ENCODE results near the gene ZBED2. TPM values are rescaled to one million over a fixed set of nuclear protein-coding genes. Genes with fewer than 3 reads are reported as not detected.

The ZBED2 gene
- total RNA-seq, 1 donor from 2014 or later = not detected

- no peak overlapping the region for H3K4me3 Mint-ChIP-seq (ENCODE audit: unreplicated experiment)
- H3K36me3 Mint-ChIP-seq (ENCODE audit: unreplicated experiment) = no peaks in the 10 kb centered on the region
- no peak overlapping the region for H3K27ac Mint-ChIP-seq (ENCODE audit: unreplicated experiment)
- no peak for DNase-seq (ENCODE audit: extremely low spot score, unreplicated experiment)
- no peaks in the 10 kb centered on the region for H3K9me3 Mint-ChIP-seq (ENCODE audit: unreplicated experiment)
- H3K4me1 Mint-ChIP-seq (ENCODE audit: unreplicated experiment) = peaks cover 41% of the 10 kb centered on the region
- TF ChIP-seq, protein P1, sequence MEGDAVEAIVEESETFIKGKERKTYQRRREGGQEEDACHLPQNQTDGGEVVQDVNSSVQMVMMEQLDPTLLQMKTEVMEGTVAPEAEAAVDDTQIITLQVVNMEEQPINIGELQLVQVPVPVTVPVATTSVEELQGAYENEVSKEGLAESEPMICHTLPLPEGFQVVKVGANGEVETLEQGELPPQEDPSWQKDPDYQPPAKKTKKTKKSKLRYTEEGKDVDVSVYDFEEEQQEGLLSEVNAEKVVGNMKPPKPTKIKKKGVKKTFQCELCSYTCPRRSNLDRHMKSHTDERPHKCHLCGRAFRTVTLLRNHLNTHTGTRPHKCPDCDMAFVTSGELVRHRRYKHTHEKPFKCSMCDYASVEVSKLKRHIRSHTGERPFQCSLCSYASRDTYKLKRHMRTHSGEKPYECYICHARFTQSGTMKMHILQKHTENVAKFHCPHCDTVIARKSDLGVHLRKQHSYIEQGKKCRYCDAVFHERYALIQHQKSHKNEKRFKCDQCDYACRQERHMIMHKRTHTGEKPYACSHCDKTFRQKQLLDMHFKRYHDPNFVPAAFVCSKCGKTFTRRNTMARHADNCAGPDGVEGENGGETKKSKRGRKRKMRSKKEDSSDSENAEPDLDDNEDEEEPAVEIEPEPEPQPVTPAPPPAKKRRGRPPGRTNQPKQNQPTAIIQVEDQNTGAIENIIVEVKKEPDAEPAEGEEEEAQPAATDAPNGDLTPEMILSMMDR (IDR thresholded peaks at IDR 0.05) = no peak
- H3K27me3 Mint-ChIP-seq (ENCODE audit: unreplicated experiment) = no peaks in the 10 kb centered on the region
Observed at GRCh38 chr3:111588527-111588926, 6.6 kb downstream of the ZBED2 start.

- Mint-ChIP-seq H3K4me3 (ENCODE audit: unreplicated experiment) (no peak overlapping the region), H3K9me3 (ENCODE audit: unreplicated experiment) (no peaks in the 10 kb centered on the region), H3K27ac (ENCODE audit: unreplicated experiment) (no peak overlapping the region), H3K27me3 (ENCODE audit: unreplicated experiment) (no peaks in the 10 kb centered on the region), H3K36me3 (ENCODE audit: unreplicated experiment) (no peaks in the 10 kb centered on the region), H3K4me1 (ENCODE audit: unreplicated experiment) (peaks cover 48% of the 10 kb centered on the region)
- no peak for DNase-seq (ENCODE audit: extremely low spot score, unreplicated experiment)
- TF ChIP-seq, protein P1 (IDR thresholded peaks at IDR 0.05) = no peak
Observed at GRCh38 chr3:111585217-111585616, 9.9 kb downstream of the ZBED2 start.

- Mint-ChIP-seq H3K4me3 (ENCODE audit: unreplicated experiment) (no peak overlapping the region), H3K27ac (ENCODE audit: unreplicated experiment) (no peak overlapping the region), H3K4me1 (ENCODE audit: unreplicated experiment) (peaks cover 43% of the 10 kb centered on the region), H3K9me3 (ENCODE audit: unreplicated experiment) (no peaks in the 10 kb centered on the region), H3K36me3 (ENCODE audit: unreplicated experiment) (no peaks in the 10 kb centered on the region), H3K27me3 (ENCODE audit: unreplicated experiment) (no peaks in the 10 kb centered on the region)
- TF ChIP-seq, protein P1 (IDR thresholded peaks at IDR 0.05) = no peak
- no peak for DNase-seq (ENCODE audit: extremely low spot score, unreplicated experiment)
Observed at GRCh38 chr3:111584744-111585143, 10.4 kb downstream of the ZBED2 start.

DNA sequence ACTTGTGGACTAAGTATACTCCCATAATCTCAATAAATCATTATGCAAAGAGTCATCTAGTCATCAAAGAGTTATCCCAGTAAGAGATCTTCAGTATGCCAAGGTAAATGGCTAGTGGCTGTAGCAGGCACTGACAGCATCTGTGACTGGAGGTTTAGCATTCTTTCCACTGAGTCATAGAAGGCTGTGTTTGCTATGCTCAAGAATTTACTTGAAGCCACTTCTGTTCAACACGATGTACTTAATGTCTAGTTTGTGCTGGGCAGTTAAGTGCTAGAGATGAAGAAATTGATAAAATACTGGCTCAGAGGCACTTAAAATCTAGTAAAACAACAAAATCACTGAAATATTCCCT is 13.0 kb downstream of the ZBED2 start:
- no peaks in the 10 kb centered on the region for H3K36me3 Mint-ChIP-seq (ENCODE audit: unreplicated experiment)
- H3K27ac Mint-ChIP-seq (ENCODE audit: unreplicated experiment) = peak overlapping the region; percentile 67
- H3K4me1 Mint-ChIP-seq (ENCODE audit: unreplicated experiment) = peaks cover 36% of the 10 kb centered on the region
- no peaks in the 10 kb centered on the region for H3K27me3 Mint-ChIP-seq (ENCODE audit: unreplicated experiment)
- TF ChIP-seq, protein P1 (IDR thresholded peaks at IDR 0.05) = no peak
- H3K9me3 Mint-ChIP-seq (ENCODE audit: unreplicated experiment) = no peaks in the 10 kb centered on the region
- DNase-seq (ENCODE audit: extremely low spot score, unreplicated experiment) = no peak
- no peak overlapping the region for H3K4me3 Mint-ChIP-seq (ENCODE audit: unreplicated experiment)

DNA sequence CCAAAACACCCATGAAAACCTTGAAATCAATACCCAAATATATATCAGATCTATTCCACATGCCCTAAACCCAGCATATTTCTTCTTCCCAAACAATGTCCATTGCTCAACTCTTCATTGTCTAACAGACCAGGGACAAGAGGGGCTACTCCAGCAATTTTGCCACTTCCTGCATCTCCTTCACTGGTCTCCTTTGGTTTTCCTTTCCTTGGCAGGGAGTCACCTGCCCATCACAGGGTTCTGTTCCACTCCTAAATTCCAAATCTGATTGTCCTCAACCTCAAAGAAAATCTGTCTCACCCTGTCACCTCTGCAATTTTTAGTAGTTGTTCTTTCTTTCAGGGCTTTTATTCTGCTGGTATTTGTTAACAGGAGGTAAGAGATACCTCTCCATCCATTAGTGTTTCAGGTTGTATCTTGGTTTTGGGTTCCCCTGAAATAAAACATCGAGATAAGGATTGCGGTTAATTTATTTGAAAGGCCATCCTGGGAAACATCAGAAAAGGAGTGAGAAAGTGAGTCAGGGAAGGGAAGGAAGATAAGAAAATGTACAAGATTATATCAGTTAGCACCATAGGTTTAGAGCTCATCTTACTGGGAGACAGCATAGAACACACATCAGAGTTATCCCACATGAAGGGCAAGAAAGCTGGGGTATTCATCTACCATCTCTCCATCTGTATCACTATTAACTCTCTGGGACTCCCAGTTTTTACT is 13.6 kb downstream of the ZBED2 start:
- Mint-ChIP-seq H3K4me3 (ENCODE audit: unreplicated experiment) (no peak overlapping the region), H3K9me3 (ENCODE audit: unreplicated experiment) (no peaks in the 10 kb centered on the region), H3K27me3 (ENCODE audit: unreplicated experiment) (no peaks in the 10 kb centered on the region), H3K27ac (ENCODE audit: unreplicated experiment) (no peak overlapping the region), H3K36me3 (ENCODE audit: unreplicated experiment) (no peaks in the 10 kb centered on the region), H3K4me1 (ENCODE audit: unreplicated experiment) (peaks cover 36% of the 10 kb centered on the region)
- DNase-seq (ENCODE audit: extremely low spot score, unreplicated experiment) = no peak
- TF ChIP-seq, protein P1 (IDR thresholded peaks at IDR 0.05) = no peak
